H1 (cell line): ENCODE measurements around the gene KIF5C. TPM values are rescaled to one million over a fixed set of nuclear protein-coding genes. Genes with fewer than 3 reads are reported as not detected.

Source experiments
- CTCF ChIA-PET: fragments of 300-600 bp; sonication (Branson Sonifier 250); formaldehyde crosslinking; loops from one replicate; lab custom pipeline; 2021; ENCODE audit not compliant: partially characterized antibody; lab: Charles Lee
- POLR2A ChIA-PET: fragments of 300-600 bp; sonication (Branson Sonifier 250); formaldehyde crosslinking; loops from one replicate; lab custom pipeline; 2021; ENCODE audit warnings: inconsistent platforms; ENCODE audit not compliant: partially characterized antibody; lab: Charles Lee
- DNase-seq, 2 experiments: peaks; one replicate each; pipeline versions ENCODE4 v3.0.0 to v3.0.0-alpha.2; 2010 to 2022; ENCODE audit warnings: low spot score in 2 of 2, low read depth in 1 of 2, mixed read lengths in 1 of 2
- FAIRE-seq: peaks from 2 replicates; lab custom pipeline; 2011; peaks lifted over from hg19 to GRCh38; lab: Jason Lieb, UNC
- H2AFZ ChIP-seq: 2 replicates; pipeline ENCODE4 v1.8.1; 2012; ENCODE audit warnings: low read length, inconsistent platforms
- H2AK5ac ChIP-seq: 2 replicates; pipeline ENCODE4 v1.6.1; 2013; ENCODE audit warnings: low read depth, low read length
- H2BK120ac ChIP-seq: replicated peaks from 2 replicates; pipeline ENCODE3; 2013; ENCODE audit warnings: low read depth, low read length, inconsistent platforms
- H2BK12ac ChIP-seq: 2 replicates; pipeline ENCODE4 v1.6.1; 2013; ENCODE audit warnings: low read depth, low read length
- H2BK15ac ChIP-seq: 2 replicates; pipeline ENCODE4 v1.6.1; 2013; ENCODE audit warnings: low read length
- H2BK20ac ChIP-seq: 2 replicates; pipeline ENCODE4 v1.6.1; 2013; ENCODE audit warnings: low read length
- H2BK5ac ChIP-seq: 2 replicates; pipeline ENCODE4 v1.6.1; 2013; ENCODE audit warnings: low read depth, low read length
- H3K14ac ChIP-seq: 2 replicates; pipeline ENCODE4 v1.6.1; 2013; ENCODE audit warnings: inconsistent platforms; ENCODE audit not compliant: insufficient read length
- H3K18ac ChIP-seq: 2 replicates; pipeline ENCODE4 v1.6.1; 2013; ENCODE audit warnings: low read length; ENCODE audit errors: extremely low read depth
- H3K23ac ChIP-seq: 2 replicates; pipeline ENCODE4 v1.6.1; 2013; ENCODE audit warnings: inconsistent platforms; ENCODE audit not compliant: insufficient read length
- H3K23me2 ChIP-seq: 2 replicates; pipeline ENCODE4 v1.6.1; 2013; ENCODE audit warnings: low read depth, low read length
- H3K27ac ChIP-seq: 2 replicates; pipeline ENCODE4 v1.6.1; 2011; ENCODE audit warnings: low read depth, low read length, inconsistent platforms
- H3K27me3 ChIP-seq, 4 experiments: replicated peaks in 1 of 4; 1 replicate in 1 of 4; 2 replicates in 3 of 4; pipeline versions ENCODE4 v1.6.1 to v1.8.1; 2011 to 2013; ENCODE audit warnings: low read length in 3 of 4, mild to moderate bottlenecking in 3 of 4, inconsistent platforms in 2 of 4, mixed read lengths in 2 of 4, moderate library complexity in 1 of 4; ENCODE audit not compliant: control insufficient read depth in 3 of 4, insufficient read depth in 3 of 4; ENCODE audit errors: extremely low read depth in 1 of 4
- H3K36me3 ChIP-seq, 4 experiments: 2 replicates each; pipeline versions ENCODE4 v1.6.1 to v1.8.1; 2011 to 2013; ENCODE audit warnings: mild to moderate bottlenecking in 4 of 4, low read length in 3 of 4, moderate library complexity in 2 of 4, control low read depth in 1 of 4, inconsistent platforms in 1 of 4; ENCODE audit not compliant: insufficient read depth in 4 of 4, control insufficient read depth in 2 of 4
- H3K4ac ChIP-seq: replicated peaks from 2 replicates; pipeline ENCODE3; 2013; ENCODE audit warnings: low read length, low read depth, mixed read lengths, inconsistent platforms; ENCODE audit not compliant: insufficient read length
- H3K4me1 ChIP-seq, 4 experiments: replicated peaks in 1 of 4; 1 replicate in 1 of 4; 2 replicates in 3 of 4; pipeline versions ENCODE4 v1.6.1 to v1.8.1; 2011 to 2013; ENCODE audit warnings: low read length in 3 of 4, inconsistent platforms in 2 of 4, mixed read lengths in 1 of 4; ENCODE audit not compliant: insufficient read depth in 4 of 4, control insufficient read depth in 3 of 4
- H3K4me2 ChIP-seq, 2 experiments: 2 replicates each; pipeline versions ENCODE4 v1.6.1 to v1.8.1; 2011 to 2013; ENCODE audit warnings: low read depth in 2 of 2, low read length in 2 of 2, control low read depth in 1 of 2, inconsistent platforms in 1 of 2, mild to moderate bottlenecking in 1 of 2; ENCODE audit not compliant: insufficient read depth in 1 of 2
- H3K4me3 ChIP-seq, 4 experiments: fragments of 200-600, 300-600 bp in 1 of 4; sonication (generic), shearing (Covaris generic), sonication (Bioruptor Twin) in 1 of 4; 2 replicates each; pipeline versions ENCODE4 v1.5.1 to v1.8.1; 2011 to 2016; ENCODE audit warnings: low read length in 4 of 4, low read depth in 3 of 4, control low read depth in 2 of 4, inconsistent platforms in 2 of 4, mild to moderate bottlenecking in 2 of 4, mixed read lengths in 1 of 4, moderate library complexity in 1 of 4; ENCODE audit not compliant: insufficient read depth in 2 of 4; ENCODE audit errors: extremely low read depth in 1 of 4
- H3K56ac ChIP-seq: replicated peaks from 2 replicates; pipeline ENCODE3; 2013; ENCODE audit warnings: low read depth, mild to moderate bottlenecking, mixed read lengths, low read length, inconsistent platforms; ENCODE audit not compliant: insufficient read length
- H3K79me1 ChIP-seq: 2 replicates; pipeline ENCODE4 v1.6.1; 2013; ENCODE audit warnings: low read depth, low read length, control low read depth
- H3K79me2 ChIP-seq, 2 experiments: 2 replicates each; pipeline versions ENCODE4 v1.6.1 to v1.8.1; 2012 to 2013; ENCODE audit warnings: low read length in 2 of 2, mild to moderate bottlenecking in 2 of 2, inconsistent platforms in 1 of 2; ENCODE audit not compliant: insufficient read depth in 2 of 2, control insufficient read depth in 1 of 2
- H3K9ac ChIP-seq, 4 experiments: replicated peaks in 1 of 4; 1 replicate in 1 of 4; 2 replicates in 3 of 4; pipeline versions ENCODE4 v1.6.1 to v1.8.1; 2011 to 2013; ENCODE audit warnings: low read depth in 3 of 4, low read length in 3 of 4, control low read depth in 2 of 4, mild to moderate bottlenecking in 2 of 4, moderate library complexity in 2 of 4, inconsistent platforms in 1 of 4; ENCODE audit errors: extremely low read depth in 1 of 4
- H3K9me3 ChIP-seq, 2 experiments: 2 replicates each; pipeline versions ENCODE4 v1.6.1 to v1.8.1; 2012 to 2013; ENCODE audit warnings: mild to moderate bottlenecking in 2 of 2, moderate library complexity in 2 of 2, control low read depth in 1 of 2, inconsistent platforms in 1 of 2, low read depth in 1 of 2, low read length in 1 of 2, mixed read lengths in 1 of 2; ENCODE audit not compliant: insufficient read depth in 2 of 2
- H4K20me1 ChIP-seq, 2 experiments: replicated peaks in 1 of 2; 2 replicates each; pipeline versions ENCODE3 to v1.8.1; 2011 to 2013; ENCODE audit warnings: inconsistent platforms in 2 of 2, low read length in 2 of 2, mild to moderate bottlenecking in 1 of 2; ENCODE audit not compliant: insufficient read depth in 2 of 2, control insufficient read depth in 1 of 2
- H4K5ac ChIP-seq: 2 replicates; pipeline ENCODE4 v1.6.1; 2013; ENCODE audit warnings: low read length, low read depth, mixed read lengths, inconsistent platforms; ENCODE audit not compliant: insufficient read length
- H4K8ac ChIP-seq: 2 replicates; pipeline ENCODE4 v1.8.0; 2013; ENCODE audit warnings: mild to moderate bottlenecking, moderate library complexity, low read length, inconsistent platforms; ENCODE audit not compliant: insufficient read depth; ENCODE audit errors: extremely low read depth
- H4K91ac ChIP-seq: replicated peaks from 2 replicates; pipeline ENCODE3; 2013; ENCODE audit warnings: low read length, mixed read lengths, inconsistent platforms; ENCODE audit not compliant: insufficient read length
- ASH2L ChIP-seq: fragments of 200-600, 300-600 bp; sonication (generic); IDR thresholded peaks from one replicate; pipeline ENCODE4 v1.7.1; 2017; ENCODE audit warnings: low read length
- NRF1 ChIP-seq: IDR thresholded peaks from 2 replicates; pipeline ENCODE4 v1.6.1; 2011; ENCODE audit warnings: mild to moderate bottlenecking, low read depth, low read length, improper control_type of control experiment
- SUZ12 ChIP-seq: fragments of 200-600 bp; sonication (generic); IDR thresholded peaks from 2 replicates; pipeline ENCODE4 v1.6.1; 2012; ENCODE audit warnings: mild to moderate bottlenecking, inconsistent platforms, low read length, moderate library complexity, mixed read lengths
- WGBS, 2 experiments: shearing (Covaris generic) in 1 of 2; methylation state at CpG; one replicate each; pipeline versions ENCODE4 v1.1.6 to v1.1.7; 2013 to 2015; ENCODE audit warnings: low lambda C conversion rate in 2 of 2, mixed read lengths in 2 of 2, inconsistent platforms in 1 of 2, low coverage in 1 of 2, missing lambda C conversion rate in 1 of 2; ENCODE audit not compliant: insufficient replicate concordance in 2 of 2, insufficient coverage in 1 of 2, insufficient read length in 1 of 2; ENCODE audit errors: extremely low coverage in 1 of 2, missing lambda C conversion rate in 1 of 2; 5-methylcytosine and 5-hydroxymethylcytosine counted together
- polyA plus RNA-seq, 7 experiments: library from polyadenylated mRNA; depleted of rRNA in 3 of 7; stranded (reverse) in 5 of 7; unstranded in 2 of 7; fragments of >200 nt in 5 of 7; fragments of 200-250 nt in 2 of 7; gene quantifications; 1 replicate in 5 of 7; 2 replicates in 1 of 7; 4 replicates in 1 of 7; pipeline versions ENCODE4 v1.2.1 to v1.2.3, GENCODE V29; 2011 to 2013; ENCODE audit warnings: missing spikeins in 2 of 7, mixed read lengths in 2 of 7
- total RNA-seq: library from RNA; stranded (reverse); fragmentation: NEBNext Ultra II Directional; extraction: Animal tissue kit (Norgen Biotek cat#: 25700); gene quantifications from 2 replicates; pipeline ENCODE4 v1.2.1, GENCODE V29; 2021

KIF5C gene
- total and polyA plus RNA-seq, 2 of the 8 experiments (the other 6 are each of a cell fraction or from before 2014, with no cell fraction given), result 16.3 to 66.4 TPM

DNA sequence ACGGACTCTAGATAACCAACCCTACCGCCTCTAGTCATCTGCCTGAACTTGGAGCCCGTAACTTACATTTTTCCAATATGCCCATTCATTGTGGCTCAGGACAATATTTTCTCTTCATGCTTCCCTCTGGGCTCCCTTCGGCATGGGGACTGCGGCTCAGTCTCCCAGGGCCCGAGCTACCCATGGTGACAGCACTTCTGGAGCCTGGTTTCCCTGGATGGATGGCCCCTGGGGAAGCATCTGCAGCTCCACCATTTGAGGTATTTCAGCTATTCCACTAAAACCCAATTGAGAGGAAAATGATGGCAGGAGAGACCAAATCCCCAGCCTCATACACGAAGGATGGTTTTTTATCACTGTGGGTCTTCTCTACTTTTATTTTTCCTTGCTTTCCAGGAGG is 74.3 kb downstream of the KIF5C start:
- Histone ChIP-seq H2BK15ac (no peak overlapping the region), H3K4me2 (no peak overlapping the region), H4K5ac (no peak overlapping the region), H3K9ac (no peak overlapping the region), H2BK20ac (no peak overlapping the region)
- FAIRE-seq, result no peak
- WGBS, 2 experiments, result 90% methylated on average over 7 of the region's 7 CpGs; no CpG with 5 or more reads in 1 of the 2 experiments
- TF ChIP-seq ASH2L (no peak), NRF1 (no peak), SUZ12 (no peak)
- TF ChIP-seq, all 59 proteins: peak for 0
- H3K79me1 ChIP-seq, result 0 out of 2 replicates have a peak, but pooled peaks cover 2% of the 10 kb centered on the region
- H3K79me2 ChIP-seq, result no peaks in the 10 kb centered on the region
- no peaks in the 10 kb centered on the region for H3K27me3 ChIP-seq
- H4K8ac ChIP-seq, result no peak overlapping the region
- CTCF ChIA-PET, result interaction anchor here (0.7 kb wide), 1 partner anchor 398 kb away, joined by 3 read pairs; no protein-coding TSS in a partner anchor
- H3K27ac ChIP-seq, result no peak overlapping the region
- H3K36me3 ChIP-seq, result peaks cover 0 to 44% (median 32%) of the 10 kb centered on the region in 4 experiments; a peak in 7 of 8 replicates
- H2BK5ac ChIP-seq, result no peak overlapping the region
- peaks cover 1 to 4% of the 10 kb centered on the region in 2 experiments for H4K20me1 ChIP-seq
- H2BK120ac ChIP-seq, result no peak overlapping the region
- H3K4me3 ChIP-seq, result no peak overlapping the region
- no peaks in the 10 kb centered on the region for H3K9me3 ChIP-seq
- no peak overlapping the region for H3K23ac ChIP-seq
- H3K14ac ChIP-seq, result no peak overlapping the region
- no peak overlapping the region for H3K18ac ChIP-seq
- H3K4ac ChIP-seq, result no peak overlapping the region
- no peak overlapping the region for H2BK12ac ChIP-seq
- no peak overlapping the region for H2AFZ ChIP-seq
- H3K56ac ChIP-seq, result no peak overlapping the region
- POLR2A ChIA-PET, result no interaction called here
- DNase-seq, result no peak
- no peak overlapping the region for H4K91ac ChIP-seq
- no peaks in the 10 kb centered on the region for H3K4me1 ChIP-seq
- H3K23me2 ChIP-seq, result no peaks in the 10 kb centered on the region
- no peak overlapping the region for H2AK5ac ChIP-seq
